Skeletal muscle satellite cell (primary cell): ENCODE data around the gene SAE1.

ENCODE experiments used
- H3K27me3 ChIP-seq: 2 replicates; pipeline ENCODE4 v1.7.0; 2013; ENCODE audit warnings: low read length; ENCODE audit not compliant: control insufficient read depth, insufficient read depth
- H3K36me3 ChIP-seq: 2 replicates; pipeline ENCODE4 v1.7.0; 2013; ENCODE audit warnings: mild to moderate bottlenecking, control low read depth, low read length; ENCODE audit not compliant: insufficient read depth
- H3K4me1 ChIP-seq: 2 replicates; pipeline ENCODE4 v1.7.0; 2013; ENCODE audit warnings: low read length; ENCODE audit not compliant: control insufficient read depth, insufficient read depth
- H3K4me2 ChIP-seq: 2 replicates; pipeline ENCODE4 v1.7.0; 2013; ENCODE audit warnings: mild to moderate bottlenecking, low read length
- H3K4me3 ChIP-seq: 2 replicates; pipeline ENCODE4 v1.7.0; 2013; ENCODE audit warnings: low read length
- H3K9ac ChIP-seq: 2 replicates; pipeline ENCODE4 v1.7.0; 2013; ENCODE audit warnings: mild to moderate bottlenecking, low read depth, low read length, moderate library complexity
- H3K9me3 ChIP-seq: replicated peaks from 2 replicates; pipeline ENCODE4 v1.7.0; 2013; ENCODE audit warnings: mild to moderate bottlenecking, control low read depth, low read length

The SAE1 gene

GRCh38 chr19:47152632-47153031 lies 22.0 kb downstream of the SAE1 start:
- Histone ChIP-seq H3K4me2 (no peak overlapping the region), H3K27me3 (no peaks in the 10 kb centered on the region), H3K9ac (no peak overlapping the region), H3K4me1 (peaks cover 20% of the 10 kb centered on the region), H3K36me3 (peaks cover 60% of the 10 kb centered on the region), H3K4me3 (no peak overlapping the region), H3K9me3 (no peaks in the 10 kb centered on the region)

- H3K9ac ChIP-seq, result no peak overlapping the region
- no peaks in the 10 kb centered on the region for H3K27me3 ChIP-seq
- no peaks in the 10 kb centered on the region for H3K9me3 ChIP-seq
- no peak overlapping the region for H3K4me3 ChIP-seq
- H3K4me2 ChIP-seq, result no peak overlapping the region
- H3K36me3 ChIP-seq, result peaks cover 61% of the 10 kb centered on the region
- H3K4me1 ChIP-seq, result peaks cover 26% of the 10 kb centered on the region
Measured at GRCh38 chr19:47153266-47153665, 22.6 kb downstream of the SAE1 start.

- Histone ChIP-seq H3K4me1 (peaks cover 35% of the 10 kb centered on the region), H3K9me3 (no peaks in the 10 kb centered on the region), H3K27me3 (no peaks in the 10 kb centered on the region), H3K9ac (no peak overlapping the region), H3K4me3 (no peak overlapping the region), H3K36me3 (peaks cover 66% of the 10 kb centered on the region), H3K4me2 (no peak overlapping the region)
Measured at GRCh38 chr19:47155148-47155547, 24.5 kb downstream of the SAE1 start.

- Histone ChIP-seq H3K9me3 (no peaks in the 10 kb centered on the region), H3K36me3 (peaks cover 57% of the 10 kb centered on the region), H3K27me3 (no peaks in the 10 kb centered on the region), H3K4me3 (no peak overlapping the region), H3K4me2 (peak overlapping the region; percentile 39), H3K9ac (peak overlapping the region; percentile 48), H3K4me1 (peaks cover 39% of the 10 kb centered on the region)
Measured at GRCh38 chr19:47156861-47157430, 26.3 kb downstream of the SAE1 start.

GRCh38 chr19:47157431-47158321 lies 27.0 kb downstream of the SAE1 start:
- H3K4me1 ChIP-seq, result peaks cover 39% of the 10 kb centered on the region
- H3K27me3 ChIP-seq, result no peaks in the 10 kb centered on the region
- no peak overlapping the region for H3K4me3 ChIP-seq
- H3K36me3 ChIP-seq, result peaks cover 53% of the 10 kb centered on the region
- peak overlapping the region; percentile 48 for H3K9ac ChIP-seq
- peak overlapping the region; percentile 39 for H3K4me2 ChIP-seq
- no peaks in the 10 kb centered on the region for H3K9me3 ChIP-seq

- peaks cover 39% of the 10 kb centered on the region for H3K4me1 ChIP-seq
- no peaks in the 10 kb centered on the region for H3K9me3 ChIP-seq
- H3K4me3 ChIP-seq, result no peak overlapping the region
- peaks cover 49% of the 10 kb centered on the region for H3K36me3 ChIP-seq
- H3K9ac ChIP-seq, result peak overlapping the region; percentile 21
- peak overlapping the region; percentile 35 for H3K4me2 ChIP-seq
- no peaks in the 10 kb centered on the region for H3K27me3 ChIP-seq
Measured at GRCh38 chr19:47158367-47158791, 27.7 kb downstream of the SAE1 start.

GRCh38 chr19:47158879-47159503 lies 28.4 kb downstream of the SAE1 start:
- H3K4me1 ChIP-seq, result peaks cover 39% of the 10 kb centered on the region
- H3K36me3 ChIP-seq, result peaks cover 47% of the 10 kb centered on the region
- H3K4me2 ChIP-seq, result peak overlapping the region; percentile 35
- no peak overlapping the region for H3K4me3 ChIP-seq
- no peaks in the 10 kb centered on the region for H3K27me3 ChIP-seq
- no peaks in the 10 kb centered on the region for H3K9me3 ChIP-seq
- H3K9ac ChIP-seq, result peak overlapping the region; percentile 5

- H3K27me3 ChIP-seq, result no peaks in the 10 kb centered on the region
- no peak overlapping the region for H3K4me2 ChIP-seq
- no peaks in the 10 kb centered on the region for H3K9me3 ChIP-seq
- peaks cover 26% of the 10 kb centered on the region for H3K4me1 ChIP-seq
- peaks cover 42% of the 10 kb centered on the region for H3K36me3 ChIP-seq
- no peak overlapping the region for H3K4me3 ChIP-seq
- no peak overlapping the region for H3K9ac ChIP-seq
Measured at GRCh38 chr19:47161876-47162489, 31.3 kb downstream of the SAE1 start.

DNA sequence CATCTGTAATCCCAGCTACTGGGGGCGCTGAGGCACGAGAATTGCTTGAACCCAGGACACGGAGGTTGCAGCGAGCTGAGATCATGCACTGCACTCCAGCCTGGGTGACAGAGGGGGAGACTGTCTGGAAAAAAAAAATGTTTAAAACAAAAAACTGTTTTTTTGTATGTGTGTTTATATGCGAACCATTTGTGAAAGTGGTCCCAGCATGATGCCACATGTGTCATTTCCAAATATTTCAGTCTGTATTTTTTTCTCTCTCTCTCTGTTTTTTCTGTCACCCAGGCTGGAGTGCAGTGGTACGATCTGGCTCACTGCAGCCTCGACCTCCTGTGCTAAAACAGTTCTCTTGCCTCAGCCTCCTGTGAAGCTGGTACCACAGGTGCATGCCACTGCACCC lies 37.4 kb downstream of the SAE1 start:
- Histone ChIP-seq H3K4me1 (no peaks in the 10 kb centered on the region), H3K4me2 (no peak overlapping the region), H3K9ac (no peak overlapping the region), H3K27me3 (no peaks in the 10 kb centered on the region), H3K4me3 (no peak overlapping the region), H3K9me3 (no peaks in the 10 kb centered on the region), H3K36me3 (peaks cover 40% of the 10 kb centered on the region)

GRCh38 chr19:47172666-47173455 lies 42.2 kb downstream of the SAE1 start:
- Histone ChIP-seq H3K27me3 (no peaks in the 10 kb centered on the region), H3K4me1 (peaks cover 26% of the 10 kb centered on the region), H3K4me2 (no peak overlapping the region), H3K9me3 (no peaks in the 10 kb centered on the region), H3K4me3 (no peak overlapping the region), H3K9ac (no peak overlapping the region), H3K36me3 (peaks cover 37% of the 10 kb centered on the region)
